DMS153 treated with DMSO at 0.1 percent for 48 hours (cell line): ENCODE measurements around the gene CAMK4.

Experiments
- DNase-seq: peaks from one replicate; lab custom pipeline; 2025; ENCODE audit not compliant: unreplicated experiment; lab: John Stamatoyannopoulos, UW

CAMK4 gene

DNA sequence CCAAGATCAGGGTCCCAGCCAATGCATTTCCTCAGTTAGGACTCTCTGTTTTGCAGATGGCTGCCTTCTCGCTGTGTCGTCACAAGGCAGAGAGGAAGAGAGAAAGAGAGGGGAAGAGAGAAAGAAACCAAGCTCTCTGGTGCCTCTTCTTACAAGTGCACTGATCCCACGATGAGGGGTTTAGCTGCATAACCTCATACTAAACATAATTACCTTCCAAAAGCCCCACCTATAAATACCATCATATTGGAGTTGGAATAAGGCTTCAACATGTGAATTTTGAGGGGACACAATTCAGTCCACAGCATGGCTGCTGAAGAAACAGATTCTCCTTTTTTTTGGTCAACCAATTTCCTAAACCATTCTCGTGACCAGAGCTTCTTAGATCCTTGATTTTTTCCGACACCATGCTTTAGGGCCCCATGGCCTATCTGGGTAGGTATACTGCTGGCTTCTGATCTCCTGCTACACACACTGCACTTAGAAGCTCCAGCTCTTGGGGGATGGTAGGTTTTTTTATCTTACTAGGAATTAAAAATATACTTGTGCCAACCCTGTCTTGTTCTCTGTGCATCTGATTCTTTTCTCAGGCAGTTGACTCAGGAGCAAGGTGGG is 5.1 kb downstream of the CAMK4 start:
- DNase-seq = no peak

DNA sequence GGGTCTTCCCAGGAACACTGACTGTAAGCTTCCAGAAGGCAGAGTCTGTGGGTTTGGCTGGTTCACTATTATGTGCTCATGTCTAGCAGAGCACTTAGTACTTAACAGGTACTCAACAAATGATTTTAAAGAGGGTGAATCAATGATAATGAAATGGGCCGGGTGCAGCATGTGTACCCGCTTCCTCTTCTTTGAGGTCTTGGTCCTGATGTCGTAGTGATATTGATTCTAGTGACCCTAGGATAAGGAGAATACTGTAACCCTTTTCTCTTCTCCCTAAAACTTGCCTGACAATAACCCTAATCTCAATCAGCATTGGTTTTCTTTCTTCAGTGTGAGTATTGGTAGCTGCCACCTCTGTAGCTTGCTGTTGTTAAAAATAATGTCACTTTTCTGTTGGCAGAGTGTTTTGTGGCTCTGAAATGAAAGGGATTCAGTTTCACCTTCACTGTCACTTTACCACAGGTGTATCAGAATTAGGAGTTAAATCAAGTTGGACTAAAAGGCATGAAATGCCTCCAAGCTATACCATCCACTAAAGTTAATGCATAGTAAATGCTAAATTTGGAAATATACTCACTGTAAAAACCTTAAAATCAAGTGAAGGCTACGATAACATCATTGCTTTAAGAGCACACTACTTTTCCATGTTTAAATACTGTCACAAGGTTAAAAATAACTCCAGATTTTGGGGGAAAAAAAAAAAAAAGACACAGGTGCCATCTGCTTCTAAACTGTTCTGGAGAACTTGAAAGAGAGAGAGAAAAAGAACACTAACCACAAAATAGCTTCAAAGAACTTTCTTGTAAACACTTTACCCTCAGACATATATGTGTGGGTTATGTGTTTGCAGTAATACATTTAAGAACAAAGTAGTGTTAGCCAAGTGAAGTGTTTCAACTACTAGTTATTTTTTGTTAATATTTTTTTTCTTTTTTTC is 6.0 kb downstream of the CAMK4 start:
- no peak for DNase-seq

DNA sequence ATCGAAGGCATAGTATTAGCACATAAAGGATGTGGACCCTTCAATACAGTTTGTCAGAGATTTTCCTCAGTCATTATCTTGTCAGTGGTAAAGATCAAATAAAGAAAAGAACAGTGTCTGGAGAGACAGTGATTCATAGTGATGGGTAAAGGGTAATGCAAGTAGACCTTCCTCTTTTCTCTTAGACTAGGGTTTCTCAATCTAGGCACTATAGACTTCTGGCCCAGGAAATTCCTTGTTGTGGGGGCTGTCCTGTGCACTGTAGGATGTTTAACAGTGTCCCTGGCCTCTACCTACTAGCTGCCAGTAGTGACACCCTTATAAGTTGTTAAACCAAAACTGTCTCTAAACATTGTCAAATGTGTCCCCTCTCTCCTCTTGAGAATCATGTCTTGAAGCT is 6.9 kb downstream of the CAMK4 start:
- DNase-seq = no peak

DNA sequence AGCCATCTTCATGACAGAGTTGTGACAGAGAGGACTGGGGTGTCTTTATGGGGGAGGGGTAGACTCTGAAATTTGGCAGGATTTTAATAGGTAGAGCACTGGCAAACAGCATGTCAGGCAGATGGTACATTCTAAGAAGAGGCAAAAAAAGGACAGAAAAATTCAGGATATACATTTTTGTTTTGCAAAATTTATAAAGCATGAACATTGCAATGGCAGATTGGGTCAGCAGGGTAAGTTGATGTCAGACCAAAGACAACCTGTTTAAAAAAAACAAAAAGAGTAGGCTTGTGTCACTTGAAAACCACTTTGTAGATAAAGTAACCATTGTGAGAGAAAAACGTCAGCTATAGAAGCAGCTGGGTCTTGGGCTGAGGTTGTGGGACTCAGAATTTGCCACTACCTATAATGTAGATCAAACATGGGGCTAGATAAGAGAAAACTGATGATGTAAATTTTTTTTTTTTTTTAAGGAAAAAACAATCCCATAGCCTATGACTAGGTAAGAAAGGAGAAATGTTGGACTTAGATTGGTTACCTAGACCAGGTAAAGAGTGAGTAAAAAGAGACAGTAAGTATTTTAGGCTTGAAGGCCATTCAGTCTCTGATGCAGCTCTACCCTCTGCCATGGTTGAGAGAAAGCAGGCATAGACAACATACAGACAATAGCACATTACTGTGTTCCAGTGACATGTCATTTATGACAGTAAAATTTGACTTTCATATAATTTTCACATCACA is 8.3 kb downstream of the CAMK4 start:
- DNase-seq = no peak

DNA sequence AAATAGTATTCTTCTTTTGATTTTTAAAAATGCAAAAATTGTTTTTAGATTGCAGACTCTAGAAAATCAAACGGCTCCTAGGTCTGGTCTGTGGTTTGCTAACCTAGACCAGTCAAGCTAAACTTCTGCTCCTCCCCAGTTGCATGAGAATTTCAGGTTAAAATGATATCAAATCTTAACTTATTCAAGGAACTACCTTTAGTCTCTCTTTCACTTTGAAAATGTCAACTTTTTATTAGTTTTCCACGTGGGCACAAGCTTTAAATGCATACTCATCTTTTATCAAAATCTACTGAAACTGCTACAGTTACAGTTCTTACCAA is 8.8 kb downstream of the CAMK4 start:
- DNase-seq = no peak

DNA sequence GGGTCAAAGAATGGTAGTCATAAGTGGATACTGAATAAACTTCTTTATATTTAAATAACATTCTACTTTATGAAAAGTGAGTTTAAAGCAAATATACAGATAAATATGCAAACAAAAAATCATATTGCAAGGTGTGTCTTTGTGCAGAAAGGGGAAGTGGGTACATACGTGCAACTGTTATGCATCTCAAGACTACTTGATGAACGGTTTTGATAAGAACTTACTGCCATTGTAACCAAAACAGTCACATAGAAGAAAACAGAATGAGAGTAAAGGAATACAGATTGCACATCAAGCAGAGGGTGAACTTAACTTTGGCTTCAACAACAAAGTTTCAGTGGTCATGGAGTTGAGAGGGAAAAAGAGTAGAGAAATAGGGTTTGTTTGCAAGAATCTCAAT is 9.9 kb downstream of the CAMK4 start:
- DNase-seq = no peak

DNA sequence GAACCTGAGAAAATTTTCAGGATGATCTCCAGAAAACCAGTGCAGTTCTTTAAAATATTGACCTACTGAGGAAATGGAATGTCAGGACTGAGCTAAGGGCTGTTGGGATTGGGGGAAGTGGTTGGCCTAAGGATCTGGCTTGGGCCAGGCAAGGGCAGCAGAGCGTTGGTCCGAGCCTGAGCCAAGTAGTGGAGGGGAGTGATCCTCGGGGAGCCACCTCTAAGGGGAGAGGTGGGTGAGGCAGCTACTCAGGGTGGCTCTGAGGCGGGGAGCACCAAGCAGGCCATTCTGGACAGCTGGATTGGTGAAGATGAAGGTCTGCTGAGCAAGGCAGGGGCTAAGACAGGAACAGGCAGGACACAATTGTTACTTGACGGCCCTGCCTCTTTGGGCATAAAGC is 11.5 kb downstream of the CAMK4 start:
- DNase-seq = no peak

DNA sequence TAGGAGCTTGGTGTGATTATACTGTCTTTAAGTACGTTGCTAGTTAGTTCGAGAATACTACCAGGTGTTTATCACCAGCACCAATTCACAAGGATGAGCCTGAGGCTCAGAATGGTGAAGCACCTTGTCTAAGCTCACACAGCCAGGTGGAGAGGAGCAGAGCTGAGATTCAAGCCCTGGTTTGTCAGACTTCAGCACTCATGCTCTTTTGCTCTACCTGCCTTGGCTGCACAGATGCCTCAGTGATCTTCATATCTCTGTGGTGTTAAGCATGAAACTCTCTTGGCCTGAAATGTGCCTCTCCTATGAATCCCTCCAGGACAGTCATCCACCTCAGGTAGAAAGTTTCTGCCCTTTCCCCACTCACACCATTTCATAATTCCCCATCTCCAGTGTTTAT is 12.2 kb downstream of the CAMK4 start:
- no peak for DNase-seq

DNA sequence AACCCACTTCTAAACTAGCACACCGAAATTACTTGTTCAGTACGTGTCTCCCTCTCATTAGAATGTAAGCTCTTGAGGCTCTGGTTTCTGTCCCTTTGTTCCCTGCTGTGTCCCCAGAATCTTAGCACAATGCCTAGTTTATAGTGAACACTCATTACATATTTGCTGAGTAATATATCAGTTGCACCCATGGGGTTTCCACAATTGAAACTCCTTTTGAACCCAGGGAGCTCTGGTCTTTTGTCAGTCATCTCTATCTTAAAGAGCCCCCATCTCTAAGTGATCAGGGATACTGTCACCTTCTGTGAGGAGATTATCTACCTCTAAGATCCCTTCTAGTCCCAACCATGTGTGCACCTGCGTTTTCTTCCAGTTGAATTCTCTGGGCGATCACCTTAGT is 12.8 kb downstream of the CAMK4 start:
- no peak for DNase-seq

DNA sequence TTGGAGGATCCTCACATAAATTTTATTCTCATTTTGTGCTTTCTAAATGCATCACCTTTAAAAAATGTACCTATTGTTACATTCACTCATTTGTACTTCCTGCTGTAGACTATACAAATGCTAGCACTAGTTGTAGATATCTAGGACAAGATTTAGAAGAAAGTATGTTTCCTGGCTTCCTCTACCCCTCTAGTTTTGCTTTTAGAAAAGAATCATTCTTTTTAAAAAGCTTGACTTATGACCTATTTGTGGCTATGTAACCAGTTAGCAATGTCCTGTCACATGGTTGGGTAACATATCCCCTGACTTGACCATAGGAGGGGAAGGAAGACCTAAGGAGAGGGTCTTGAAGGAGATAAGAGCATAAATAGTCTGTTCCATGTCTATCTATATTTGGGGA is 13.3 kb downstream of the CAMK4 start:
- DNase-seq = no peak

DNA sequence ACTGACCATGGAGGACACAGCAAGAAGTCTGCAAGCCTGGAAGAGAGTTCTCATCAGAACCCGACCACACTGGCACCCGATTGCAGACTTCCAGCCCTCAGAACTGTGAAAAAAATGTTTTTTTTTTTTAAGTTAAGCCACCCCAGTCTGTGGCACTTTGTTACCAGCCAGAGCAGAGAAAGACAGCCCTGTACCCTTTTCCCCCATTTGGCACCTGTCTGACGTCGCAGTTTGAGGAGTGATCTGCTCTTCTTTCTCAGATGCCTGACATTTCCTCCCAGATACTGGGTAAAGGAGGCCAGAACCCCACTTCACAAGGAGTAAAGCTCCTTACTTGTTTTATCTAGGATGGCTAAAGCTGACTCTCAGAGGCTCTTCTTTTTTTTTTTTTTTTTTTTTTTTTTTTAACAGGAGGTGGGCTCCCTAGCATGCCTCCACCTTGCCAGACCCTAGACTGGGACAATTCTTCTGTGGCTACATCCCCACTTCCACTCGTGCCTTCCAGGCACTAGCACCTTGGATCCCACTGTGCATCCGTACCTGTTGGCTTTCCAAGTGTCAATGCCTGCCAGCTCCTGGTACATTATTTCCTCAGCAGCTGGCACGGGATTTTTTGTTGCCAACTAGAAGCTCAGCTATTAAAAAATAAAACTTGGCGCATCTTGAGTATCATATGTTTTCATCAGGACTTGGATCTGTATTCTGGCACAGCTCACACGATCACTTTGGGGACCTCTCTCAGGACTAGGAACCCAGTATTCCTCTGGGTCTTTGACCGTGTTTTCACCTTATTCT is 14.4 kb downstream of the CAMK4 start:
- DNase-seq = no peak

DNA sequence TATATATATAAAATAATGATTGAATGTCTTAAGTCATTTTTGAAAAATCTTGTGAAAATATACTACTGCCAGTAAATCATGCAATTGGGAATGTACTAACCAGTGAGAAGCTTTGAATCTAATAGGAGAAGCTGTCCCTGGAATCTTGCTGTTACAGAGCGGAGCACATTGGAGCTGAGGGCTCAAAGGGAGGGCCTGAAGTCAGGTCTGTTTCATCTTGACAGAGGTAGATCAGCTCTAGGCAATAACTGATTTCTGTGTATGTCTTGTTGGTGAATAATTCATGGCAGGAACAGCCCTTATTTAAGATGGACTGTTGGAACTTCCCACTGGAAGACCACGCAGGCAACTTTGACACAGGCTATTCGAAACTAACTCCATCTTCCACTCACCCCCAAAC is 17.5 kb downstream of the CAMK4 start:
- DNase-seq = no peak

DNA sequence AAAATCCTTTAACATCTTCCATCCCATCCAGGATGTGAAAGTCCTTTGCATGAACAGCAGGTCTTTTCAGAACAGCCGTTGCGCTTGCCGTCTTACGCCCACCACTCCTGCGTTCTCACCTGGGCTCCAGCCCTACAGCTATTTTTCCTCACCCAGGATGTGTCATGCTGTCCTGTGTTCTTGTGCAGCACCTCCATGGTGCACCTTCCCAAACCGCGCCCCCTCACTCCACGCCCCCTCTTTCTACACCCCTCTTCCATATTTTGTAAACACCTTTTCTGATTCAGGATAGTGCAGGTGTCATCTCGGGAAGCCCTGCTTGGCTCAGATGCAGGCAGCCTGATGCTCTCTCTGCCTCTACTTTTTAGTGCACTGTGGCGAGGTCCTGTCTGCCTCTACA is 18.4 kb downstream of the CAMK4 start:
- no peak for DNase-seq

DNA sequence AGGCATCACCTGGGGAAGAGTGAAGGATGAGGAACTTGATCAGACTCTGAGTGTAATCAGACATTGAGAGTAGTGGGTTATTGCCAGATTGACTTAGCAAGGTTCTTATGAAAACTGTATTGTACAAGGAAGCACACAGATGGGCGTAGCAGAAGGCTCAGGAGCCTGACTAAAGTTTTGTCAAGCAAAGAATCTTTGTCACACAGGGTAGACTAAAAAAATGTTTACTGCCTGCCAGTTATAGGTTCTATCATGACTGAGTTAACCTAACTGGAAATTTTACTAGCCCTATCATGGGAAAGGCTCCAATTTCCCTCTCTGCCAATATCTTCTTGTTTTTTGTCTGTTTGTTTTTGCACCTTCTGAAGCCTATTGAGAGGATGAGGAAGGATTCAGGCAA is 19.1 kb downstream of the CAMK4 start:
- no peak for DNase-seq

DNA sequence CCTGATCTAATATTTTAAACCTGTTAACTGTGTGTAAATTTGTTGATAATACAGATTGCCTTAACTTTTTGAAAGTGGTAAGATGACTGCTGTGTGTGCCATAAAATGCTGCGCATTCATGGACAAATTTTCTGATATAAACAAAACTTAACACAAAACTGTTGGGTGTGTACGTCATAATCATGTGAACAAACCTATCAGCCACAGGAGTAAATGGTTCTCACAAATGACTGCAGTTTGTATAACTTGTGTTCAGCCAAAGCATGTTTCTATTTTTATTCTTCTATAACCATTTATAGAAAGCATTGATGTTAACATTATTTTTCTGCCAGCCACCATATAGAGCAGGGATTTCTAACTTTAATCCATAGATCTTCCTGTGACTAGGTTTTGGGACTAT is 21.5 kb downstream of the CAMK4 start:
- no peak for DNase-seq

DNA sequence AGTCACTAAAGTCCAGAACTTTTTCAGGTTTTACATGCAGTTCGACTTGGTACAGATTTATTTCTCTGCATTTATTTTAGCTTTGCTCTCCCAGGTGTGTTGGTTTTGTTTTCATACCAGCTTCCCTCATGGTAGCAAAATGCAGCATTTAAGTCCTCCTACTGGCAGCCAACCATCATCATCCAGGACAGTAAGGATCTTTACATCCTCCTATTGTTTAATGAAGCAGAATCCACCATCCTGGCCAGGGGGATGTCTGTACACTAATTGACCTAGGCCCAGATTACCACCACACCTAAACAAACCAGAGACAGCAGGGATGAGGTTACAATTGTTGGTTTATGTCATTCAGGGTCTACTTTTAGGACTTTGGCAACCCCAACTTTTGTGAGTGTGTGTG is 22.3 kb downstream of the CAMK4 start:
- no peak for DNase-seq

DNA sequence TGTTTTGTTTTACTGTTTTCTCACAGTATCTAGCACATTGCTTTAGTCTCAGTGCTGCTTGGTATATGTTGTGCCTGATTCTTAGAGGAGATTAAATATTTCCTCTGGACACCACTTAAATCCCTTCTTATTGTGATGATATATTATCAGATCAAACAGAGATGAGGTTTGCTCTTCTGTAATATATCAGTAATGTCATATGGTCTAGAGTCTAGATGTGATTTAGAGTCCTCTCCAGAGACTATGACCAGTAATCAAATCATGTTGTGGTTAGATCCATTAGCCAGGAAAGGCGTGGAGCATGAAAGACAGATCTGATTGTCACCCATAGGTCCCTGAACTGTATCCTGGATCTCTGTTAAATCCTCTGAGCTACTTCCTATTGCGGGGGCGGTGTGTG is 24.4 kb downstream of the CAMK4 start:
- no peak for DNase-seq

DNA sequence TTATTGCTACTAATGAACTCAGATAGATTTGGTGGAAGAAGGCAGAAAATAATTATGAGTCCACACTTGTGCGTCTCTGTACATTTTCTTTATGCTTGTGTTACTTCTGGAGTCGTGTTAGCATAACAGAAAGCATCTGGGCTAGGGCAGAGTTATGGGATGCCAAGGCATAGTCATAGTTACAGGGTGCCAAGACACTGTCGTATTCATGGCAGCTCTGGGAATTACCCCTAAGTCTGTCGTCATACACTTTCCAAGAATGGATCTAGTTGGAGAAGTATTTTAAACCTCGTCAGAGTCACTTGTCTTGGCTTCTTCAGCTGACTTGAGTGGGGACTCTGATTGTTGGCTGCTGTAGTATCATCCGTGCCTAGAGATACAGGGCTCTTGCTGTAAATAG is 27.7 kb downstream of the CAMK4 start:
- no peak for DNase-seq

DNA sequence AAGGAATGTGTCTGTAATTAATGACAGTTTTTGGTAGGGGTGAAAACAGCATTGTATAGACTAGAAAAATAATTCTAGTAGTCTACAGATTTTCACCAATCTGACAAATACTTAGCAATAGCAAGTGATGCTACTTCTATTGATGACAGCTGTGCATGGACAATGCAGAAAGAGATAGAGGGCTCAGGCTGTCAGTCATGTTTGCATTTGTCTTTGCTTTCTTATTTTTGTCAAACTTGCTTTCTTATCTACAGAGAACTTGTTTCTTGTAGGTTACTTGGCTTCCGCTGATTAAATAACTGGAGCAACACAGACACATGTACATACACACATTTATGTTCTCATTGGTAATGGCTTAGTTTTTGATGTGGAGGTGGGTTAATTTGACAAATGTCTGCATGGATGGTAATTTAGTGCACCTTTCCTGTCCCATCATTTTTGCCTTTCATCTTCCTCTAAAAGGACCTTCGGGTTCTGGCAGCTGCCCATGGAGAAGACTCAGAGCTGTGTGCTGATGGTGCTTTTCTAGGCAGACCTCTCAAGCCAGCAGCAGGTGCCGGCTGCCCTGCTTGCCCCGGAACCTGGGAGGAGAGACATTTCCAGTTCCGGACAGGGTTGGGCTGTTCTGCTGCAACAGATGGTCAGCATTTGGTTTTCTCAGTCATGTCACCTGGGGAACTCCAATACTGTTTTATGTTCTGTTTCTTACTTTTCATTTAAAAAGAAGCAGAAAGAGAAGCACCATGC is 28.8 kb downstream of the CAMK4 start:
- no peak for DNase-seq

DNA sequence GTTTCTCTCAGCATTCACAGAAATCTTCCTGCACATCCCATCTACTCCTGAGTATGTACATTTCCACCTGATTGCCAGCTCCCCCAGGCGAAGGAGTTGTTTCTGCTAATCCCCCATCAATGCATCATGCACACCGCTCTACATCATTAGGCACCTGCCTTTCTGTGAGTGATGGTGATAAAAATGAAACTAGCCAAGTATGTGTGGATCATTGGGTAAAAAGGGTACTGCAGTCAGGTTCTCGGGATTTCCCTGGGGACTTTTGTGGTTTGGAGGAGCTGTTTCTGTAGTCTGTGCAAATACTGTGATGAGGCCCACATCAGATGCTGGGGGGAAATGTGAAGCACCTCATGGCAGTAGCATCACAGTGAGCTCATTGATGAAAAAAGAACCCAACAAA is 30.4 kb downstream of the CAMK4 start:
- no peak for DNase-seq

DNA sequence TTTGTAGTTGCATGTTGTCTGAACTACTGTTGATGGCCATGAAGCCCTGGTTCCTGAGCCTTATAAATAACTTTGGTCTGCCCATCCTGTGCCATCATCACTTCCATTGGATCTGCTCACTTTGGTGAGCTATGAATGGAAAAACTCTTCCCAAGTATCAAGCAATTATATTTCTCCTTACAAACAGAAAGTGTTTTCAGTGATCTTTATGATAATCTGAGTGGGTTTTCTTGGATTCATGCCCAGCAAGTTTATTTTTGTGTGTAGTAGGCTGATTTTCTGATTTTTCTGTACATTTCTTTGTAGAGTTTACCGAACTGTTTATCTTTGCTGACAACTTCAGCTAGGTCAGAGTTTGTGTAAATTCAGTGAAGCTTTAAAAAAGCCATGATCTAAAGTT is 31.0 kb downstream of the CAMK4 start:
- no peak for DNase-seq
